ENCODE measurements around the gene EIF2AK2.

GRCh38 chr2:37156071-37156856, 516 bp downstream of the EIF2AK2 start:
- TF ChIP-seq CTCF (conservative IDR thresholded peaks at IDR 0.05 in 1 of 2, IDR thresholded peaks at IDR 0.05 in 1 of 2; ENCODE audit: extremely low read depth in 1 of 2, insufficient read depth in 1 of 2, low read depth in 1 of 2, low read length in 2 of 2) = no peak
- TF ChIP-seq EZH2 (IDR thresholded peaks at IDR 0.05; ENCODE audit: borderline replicate concordance, low read length) = no peak

Measured in mammary epithelial cell (primary cell).